ENCODE measurements around the gene PTPRN2.

DNA sequence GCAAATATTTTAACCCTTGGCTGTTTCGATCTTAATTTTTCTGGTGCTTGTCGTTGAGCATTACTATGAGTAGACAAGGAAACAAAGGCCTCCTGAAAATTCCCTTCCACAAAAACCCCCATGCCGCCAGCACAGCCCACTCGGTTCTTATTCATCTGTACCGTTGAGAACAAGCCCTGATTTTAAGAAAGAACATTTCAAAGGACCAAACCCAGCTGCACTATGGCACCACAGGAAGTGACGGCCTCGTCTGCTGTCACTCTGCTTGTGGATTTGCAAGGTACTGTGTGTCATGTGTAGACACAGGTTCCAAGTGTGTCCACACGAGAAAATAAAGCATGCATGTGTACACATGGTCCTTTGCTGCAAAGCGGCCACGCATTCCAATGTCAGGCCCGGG lies 965.6 kb downstream of the PTPRN2 start:
- TF ChIP-seq, protein P1, sequence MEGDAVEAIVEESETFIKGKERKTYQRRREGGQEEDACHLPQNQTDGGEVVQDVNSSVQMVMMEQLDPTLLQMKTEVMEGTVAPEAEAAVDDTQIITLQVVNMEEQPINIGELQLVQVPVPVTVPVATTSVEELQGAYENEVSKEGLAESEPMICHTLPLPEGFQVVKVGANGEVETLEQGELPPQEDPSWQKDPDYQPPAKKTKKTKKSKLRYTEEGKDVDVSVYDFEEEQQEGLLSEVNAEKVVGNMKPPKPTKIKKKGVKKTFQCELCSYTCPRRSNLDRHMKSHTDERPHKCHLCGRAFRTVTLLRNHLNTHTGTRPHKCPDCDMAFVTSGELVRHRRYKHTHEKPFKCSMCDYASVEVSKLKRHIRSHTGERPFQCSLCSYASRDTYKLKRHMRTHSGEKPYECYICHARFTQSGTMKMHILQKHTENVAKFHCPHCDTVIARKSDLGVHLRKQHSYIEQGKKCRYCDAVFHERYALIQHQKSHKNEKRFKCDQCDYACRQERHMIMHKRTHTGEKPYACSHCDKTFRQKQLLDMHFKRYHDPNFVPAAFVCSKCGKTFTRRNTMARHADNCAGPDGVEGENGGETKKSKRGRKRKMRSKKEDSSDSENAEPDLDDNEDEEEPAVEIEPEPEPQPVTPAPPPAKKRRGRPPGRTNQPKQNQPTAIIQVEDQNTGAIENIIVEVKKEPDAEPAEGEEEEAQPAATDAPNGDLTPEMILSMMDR (IDR thresholded peaks at IDR 0.05) = no peak
- no peak for TF ChIP-seq POLR2A (IDR thresholded peaks at IDR 0.05)
